Mesendoderm (in vitro differentiated cells): ENCODE results near the gene GAPDHS.

Experiments used
- DNase-seq: peaks from one replicate; pipeline ENCODE4 v3.0.0; 2013
- H2AK5ac ChIP-seq: 2 replicates; pipeline ENCODE4 v1.6.1; 2013; ENCODE audit warnings: low read length, inconsistent platforms
- H2BK120ac ChIP-seq: 2 replicates; pipeline ENCODE4 v1.6.1; 2013; ENCODE audit warnings: low read depth, mild to moderate bottlenecking, low read length, moderate library complexity, mixed read lengths
- H2BK15ac ChIP-seq: replicated peaks from 2 replicates; pipeline ENCODE4 v1.6.1; 2013; ENCODE audit warnings: low read depth, mild to moderate bottlenecking, moderate library complexity
- H2BK5ac ChIP-seq: 2 replicates; pipeline ENCODE4 v1.6.1; 2013; ENCODE audit warnings: low read length, inconsistent platforms
- H3K18ac ChIP-seq: 2 replicates; pipeline ENCODE4 v1.6.1; 2013; ENCODE audit warnings: mild to moderate bottlenecking, low read length, mixed read lengths
- H3K23ac ChIP-seq: one replicate; pipeline ENCODE4 v1.6.1; 2013; ENCODE audit warnings: low read length
- H3K27ac ChIP-seq: 2 replicates; pipeline ENCODE4 v1.5.1; 2013; ENCODE audit warnings: low read depth, mild to moderate bottlenecking, inconsistent platforms, low read length, moderate library complexity
- H3K27me3 ChIP-seq: 2 replicates; pipeline ENCODE4 v1.6.1; 2013; ENCODE audit warnings: low read length, control low read depth, mild to moderate bottlenecking, inconsistent platforms; ENCODE audit not compliant: insufficient read depth, poor library complexity
- H3K36me3 ChIP-seq: 2 replicates; pipeline ENCODE4 v1.6.1; 2013; ENCODE audit warnings: low read length, inconsistent platforms; ENCODE audit not compliant: control insufficient read depth, insufficient read depth
- H3K4ac ChIP-seq: one replicate; pipeline ENCODE4 v1.6.1; 2013; ENCODE audit warnings: low read depth, mild to moderate bottlenecking, low read length, moderate library complexity
- H3K4me1 ChIP-seq: 2 replicates; pipeline ENCODE4 v1.6.1; 2013; ENCODE audit warnings: low read depth, low read length, inconsistent platforms; ENCODE audit not compliant: control insufficient read depth
- H3K4me2 ChIP-seq: 2 replicates; pipeline ENCODE4 v1.6.1; 2013; ENCODE audit warnings: low read length
- H3K4me3 ChIP-seq: 2 replicates; pipeline ENCODE4 v1.5.1; 2013; ENCODE audit warnings: mild to moderate bottlenecking, low read length
- H3K56ac ChIP-seq: one replicate; pipeline ENCODE4 v1.6.1; 2013; ENCODE audit warnings: low read length
- H3K79me1 ChIP-seq: 2 replicates; pipeline ENCODE4 v1.6.1; 2013; ENCODE audit warnings: low read length, inconsistent platforms
- H3K79me2 ChIP-seq: 2 replicates; pipeline ENCODE4 v1.6.1; 2013; ENCODE audit warnings: mild to moderate bottlenecking, low read length; ENCODE audit not compliant: control insufficient read depth, insufficient read depth
- H3K9ac ChIP-seq: 2 replicates; pipeline ENCODE4 v1.6.1; 2013; ENCODE audit warnings: low read length, inconsistent platforms
- H4K5ac ChIP-seq: one replicate; pipeline ENCODE4 v1.6.1; 2013; ENCODE audit warnings: low read length
- H4K8ac ChIP-seq: one replicate; pipeline ENCODE4 v1.6.1; 2013; ENCODE audit warnings: low read depth, mild to moderate bottlenecking, control low read depth, low read length, moderate library complexity
- WGBS: extraction: QIAGEN DNeasy Blood & Tissue Kit; methylation state at CpG from one replicate; pipeline ENCODE4 v1.1.7; 2013; ENCODE audit warnings: low lambda C conversion rate, missing lambda C conversion rate; ENCODE audit not compliant: insufficient coverage; ENCODE audit errors: extremely low coverage; 5-methylcytosine and 5-hydroxymethylcytosine counted together

The GAPDHS gene

DNA sequence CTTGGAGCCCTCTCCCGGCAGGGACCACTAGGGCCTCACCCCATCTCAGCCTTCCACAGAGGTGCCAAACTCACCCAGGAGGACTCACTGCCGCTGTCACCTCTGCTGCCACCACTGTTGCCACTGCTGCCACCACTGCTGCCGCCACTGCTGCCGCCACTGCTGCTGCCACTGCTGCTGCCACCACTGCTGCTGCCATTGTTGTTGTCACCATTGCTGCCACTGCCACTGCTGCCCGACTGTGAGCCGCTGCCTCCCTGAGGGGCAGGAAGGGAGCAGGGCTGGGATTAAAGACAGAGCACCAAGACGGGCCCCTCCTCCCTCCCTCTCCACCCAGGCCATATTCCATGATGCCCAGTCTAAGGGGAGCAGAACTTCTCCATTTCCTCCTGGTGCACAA is 21.9 kb upstream of the GAPDHS start:
- H3K9ac ChIP-seq = no peak overlapping the region
- no peak overlapping the region for H4K5ac ChIP-seq
- H3K4me3 ChIP-seq = no peak overlapping the region
- peaks cover 13% of the 10 kb centered on the region for H3K79me1 ChIP-seq
- no CpG with 5 or more reads among the region's 7 CpGs for WGBS
- peaks cover 24% of the 10 kb centered on the region for H3K79me2 ChIP-seq
- no peak overlapping the region for H2BK120ac ChIP-seq
- no peak overlapping the region for H3K56ac ChIP-seq
- H3K18ac ChIP-seq = no peak overlapping the region
- DNase-seq = no peak
- H2BK5ac ChIP-seq = no peak overlapping the region
- H2AK5ac ChIP-seq = no peak overlapping the region
- H2BK15ac ChIP-seq = no peak overlapping the region
- H3K4me2 ChIP-seq = no peak overlapping the region
- H3K27me3 ChIP-seq = no peaks in the 10 kb centered on the region
- no peak overlapping the region for H3K23ac ChIP-seq
- H3K27ac ChIP-seq = no peak overlapping the region
- no peak overlapping the region for H4K8ac ChIP-seq
- no peaks in the 10 kb centered on the region for H3K4me1 ChIP-seq
- H3K36me3 ChIP-seq = no peaks in the 10 kb centered on the region
- H3K4ac ChIP-seq = no peak overlapping the region

- no peak overlapping the region for H3K4me3 ChIP-seq
- H3K56ac ChIP-seq = no peak overlapping the region
Measured at GRCh38 chr19:35512831-35513627, 20.2 kb upstream of the GAPDHS start.

GRCh38 chr19:35513628-35514281 is 19.5 kb upstream of the GAPDHS start, which contains the start of gene DMKN:
TSS of gene DMKN (minus strand) at chr19:35513649. CDS start at chr19:35513475, 174 bp downstream.
- H3K18ac ChIP-seq = no peak within 1 kb of the TSS
- peak within 1 kb of the TSS; percentile 25 for H3K9ac ChIP-seq
- peak within 1 kb of the TSS; percentile 45 for H3K56ac ChIP-seq
- H2BK5ac ChIP-seq = no peak within 1 kb of the TSS
- H3K4me1 ChIP-seq = no peaks in the 10 kb centered on the region
- H3K36me3 ChIP-seq = no peaks in the 10 kb centered on the region
- no peak within 1 kb of the TSS for H3K4ac ChIP-seq
- H3K79me2 ChIP-seq = peaks cover 7% of the 10 kb centered on the region
- no peak within 1 kb of the TSS for H4K5ac ChIP-seq
- peak; percentile 78 for DNase-seq
- WGBS = no CpG with 5 or more reads among the region's 15 CpGs
- peaks cover 3% of the 10 kb centered on the region for H3K79me1 ChIP-seq
- no peak within 1 kb of the TSS for H3K4me3 ChIP-seq
- H3K27ac ChIP-seq = no peak within 1 kb of the TSS
- no peak within 1 kb of the TSS for H3K4me2 ChIP-seq
- H4K8ac ChIP-seq = no peak within 1 kb of the TSS
- H3K23ac ChIP-seq = no peak within 1 kb of the TSS
- H2BK15ac ChIP-seq = no peak within 1 kb of the TSS
- H2BK120ac ChIP-seq = no peak within 1 kb of the TSS
- no peak within 1 kb of the TSS for H2AK5ac ChIP-seq
- no peaks in the 10 kb centered on the region for H3K27me3 ChIP-seq

More at GRCh38 chr19:35512831-35513627, 20.2 kb upstream of the GAPDHS start:
- Histone ChIP-seq H3K9ac (no peak overlapping the region), H2AK5ac (no peak overlapping the region), H4K8ac (no peak overlapping the region), H3K36me3 (no peaks in the 10 kb centered on the region), H2BK120ac (no peak overlapping the region), H3K79me2 (peaks cover 12% of the 10 kb centered on the region), H4K5ac (no peak overlapping the region), H3K23ac (no peak overlapping the region), H3K27me3 (no peaks in the 10 kb centered on the region), H2BK15ac (no peak overlapping the region), H3K4ac (no peak overlapping the region), H3K4me2 (no peak overlapping the region), H3K79me1 (peaks cover 5% of the 10 kb centered on the region), H3K18ac (no peak overlapping the region), H2BK5ac (no peak overlapping the region), H3K27ac (no peak overlapping the region), H3K4me1 (no peaks in the 10 kb centered on the region)
- no CpG with 5 or more reads among the region's 15 CpGs for WGBS
- DNase-seq = no peak

- no peaks in the 10 kb centered on the region for H3K27me3 ChIP-seq
- H3K79me1 ChIP-seq = peaks cover 2% of the 10 kb centered on the region
- H2BK5ac ChIP-seq = no peak overlapping the region
- H3K4me3 ChIP-seq = no peak overlapping the region
- H3K4me2 ChIP-seq = no peak overlapping the region
- H4K8ac ChIP-seq = no peak overlapping the region
- peak; percentile 32 for DNase-seq
- H3K4ac ChIP-seq = no peak overlapping the region
- H3K27ac ChIP-seq = no peak overlapping the region
- peak overlapping the region; percentile 25 for H3K9ac ChIP-seq
- no peaks in the 10 kb centered on the region for H3K36me3 ChIP-seq
- H3K79me2 ChIP-seq = peaks cover 3% of the 10 kb centered on the region
- H2BK120ac ChIP-seq = no peak overlapping the region
- no peak overlapping the region for H2BK15ac ChIP-seq
- H2AK5ac ChIP-seq = no peak overlapping the region
- no peak overlapping the region for H3K23ac ChIP-seq
- no CpG with 5 or more reads among the region's 20 CpGs for WGBS
- H3K56ac ChIP-seq = peak overlapping the region; percentile 45
- H3K4me1 ChIP-seq = no peaks in the 10 kb centered on the region
- no peak overlapping the region for H4K5ac ChIP-seq
- H3K18ac ChIP-seq = no peak overlapping the region
Measured at GRCh38 chr19:35514282-35514809, 18.9 kb upstream of the GAPDHS start.

GRCh38 chr19:35516310-35516709 is 16.9 kb upstream of the GAPDHS start:
- WGBS = no CpG with 5 or more reads among the region's 3 CpGs
- no peak overlapping the region for H3K23ac ChIP-seq
- no peak overlapping the region for H2AK5ac ChIP-seq
- H3K4me2 ChIP-seq = no peak overlapping the region
- DNase-seq = no peak
- H3K4me1 ChIP-seq = no peaks in the 10 kb centered on the region
- no peak overlapping the region for H4K5ac ChIP-seq
- no peak overlapping the region for H2BK120ac ChIP-seq
- no peak overlapping the region for H3K18ac ChIP-seq
- H4K8ac ChIP-seq = no peak overlapping the region
- H2BK15ac ChIP-seq = no peak overlapping the region
- H3K4me3 ChIP-seq = no peak overlapping the region
- H2BK5ac ChIP-seq = no peak overlapping the region
- H3K4ac ChIP-seq = no peak overlapping the region
- no peak overlapping the region for H3K27ac ChIP-seq
- H3K79me1 ChIP-seq = no peaks in the 10 kb centered on the region
- no peaks in the 10 kb centered on the region for H3K27me3 ChIP-seq
- H3K9ac ChIP-seq = no peak overlapping the region
- H3K36me3 ChIP-seq = no peaks in the 10 kb centered on the region
- no peaks in the 10 kb centered on the region for H3K79me2 ChIP-seq
- H3K56ac ChIP-seq = no peak overlapping the region
